Gastroesophageal sphincter (tissue), 3 donors: ENCODE results near the gene LILRB3.

Source experiments
- CTCF ChIP-seq, 4 experiments: fragments of 200-600 bp in 2 of 4; fragments of 450-650 bp in 2 of 4; sonication (generic) in 1 of 4; IDR thresholded peaks; one replicate each; pipeline ENCODE4 v1.5.1; 2017 to 2019; ENCODE audit warnings: antibody characterized with exemption in 4 of 4, mild to moderate bottlenecking in 2 of 4, moderate library complexity in 2 of 4
- EP300 ChIP-seq: sonication (generic); formaldehyde crosslinking; IDR thresholded peaks from one replicate; pipeline ENCODE4 v1.6.1; 2017; ENCODE audit warnings: antibody characterized with exemption, mild to moderate bottlenecking
- POLR2AphosphoS5 ChIP-seq: sonication (generic); formaldehyde crosslinking; IDR thresholded peaks from one replicate; pipeline ENCODE4 v1.6.1; 2017; ENCODE audit warnings: antibody characterized with exemption

- TF ChIP-seq CTCF (IDR thresholded peaks at IDR 0.05) (no peak), EP300 (no peak), POLR2AphosphoS5 (no peak)
Observed at GRCh38 chr19:54230031-54230430, 7.2 kb upstream of the LILRB3 start.
